Measurements from ENCODE around the gene DYNC1LI2. TPM values are rescaled to one million over a fixed set of nuclear protein-coding genes. Genes with fewer than 3 reads are reported as not detected.

Gene DYNC1LI2
- total RNA-seq, 2 experiments from 2014 or later, result 48.9 to 62.4 TPM

GRCh38 chr16:66682271-66682670 is 69.1 kb downstream of the DYNC1LI2 start:
- no peaks in the 10 kb centered on the region for H3K9me3 ChIP-seq (ENCODE audit: low read length)
- H4K20me1 ChIP-seq (ENCODE audit: insufficient read depth, low read length), result no peaks in the 10 kb centered on the region
- ChIA-PET POLR2A (no interaction called here), CTCF (ENCODE audit: unreplicated experiment) (no interaction called here)
- no peak for TF ChIP-seq EZH2phosphoT487 (IDR thresholded peaks at IDR 0.05; ENCODE audit: borderline replicate concordance, low read depth, low read length)
- no peak for TF ChIP-seq CTCF (conservative IDR thresholded peaks at IDR 0.05; ENCODE audit: low read length)
- BruUV-seq (replicated peaks), result no TSS peak
- DNase-seq (ENCODE audit: low spot score), result no peak
- no peak overlapping the region for H3K4me2 ChIP-seq (ENCODE audit: low read length)
- H3K79me2 ChIP-seq (ENCODE audit: insufficient read depth, low read depth, low read length), result no peaks in the 10 kb centered on the region
- H3K27ac ChIP-seq (ENCODE audit: low read depth, low read length, poor library complexity, severe bottlenecking), result no peak overlapping the region
- H3K36me3 ChIP-seq (ENCODE audit: insufficient read depth, low read length), result no peaks in the 10 kb centered on the region
- H3K9me2 ChIP-seq (ENCODE audit: insufficient read depth, low read length), result no peaks in the 10 kb centered on the region
- H3K4me3 ChIP-seq (ENCODE audit: low read depth, low read length, poor library complexity, severe bottlenecking), result no peak overlapping the region
- no peaks in the 10 kb centered on the region for H3K4me1 ChIP-seq (ENCODE audit: insufficient read depth, low read length, poor library complexity, severe bottlenecking)
- no peak overlapping the region for H2AFZ ChIP-seq (ENCODE audit: low read length)
- intact Hi-C loops (cut with micrococcal nuclease; ENCODE audit: unreplicated experiment), result no loop called here

GRCh38 chr16:66681676-66682075 is 69.7 kb downstream of the DYNC1LI2 start:
- Histone ChIP-seq H3K4me3 (ENCODE audit: low read depth, low read length, poor library complexity, severe bottlenecking) (no peak overlapping the region), H2AFZ (ENCODE audit: low read length) (no peak overlapping the region), H3K9me2 (ENCODE audit: insufficient read depth, low read length) (no peaks in the 10 kb centered on the region), H3K4me2 (ENCODE audit: low read length) (no peak overlapping the region), H3K36me3 (ENCODE audit: insufficient read depth, low read length) (no peaks in the 10 kb centered on the region), H3K27ac (ENCODE audit: low read depth, low read length, poor library complexity, severe bottlenecking) (no peak overlapping the region), H4K20me1 (ENCODE audit: insufficient read depth, low read length) (no peaks in the 10 kb centered on the region), H3K79me2 (ENCODE audit: insufficient read depth, low read depth, low read length) (no peaks in the 10 kb centered on the region), H3K9me3 (ENCODE audit: low read length) (no peaks in the 10 kb centered on the region), H3K4me1 (ENCODE audit: insufficient read depth, low read length, poor library complexity, severe bottlenecking) (no peaks in the 10 kb centered on the region)
- TF ChIP-seq EZH2phosphoT487 (IDR thresholded peaks at IDR 0.05; ENCODE audit: borderline replicate concordance, low read depth, low read length) (no peak), CTCF (conservative IDR thresholded peaks at IDR 0.05; ENCODE audit: low read length) (no peak)
- DNase-seq (ENCODE audit: low spot score), result no peak
- ChIA-PET CTCF (ENCODE audit: unreplicated experiment) (no interaction called here), POLR2A (no interaction called here)
- intact Hi-C loops (cut with micrococcal nuclease; ENCODE audit: unreplicated experiment), result no loop called here
- no TSS peak for BruUV-seq (replicated peaks)

- no peaks in the 10 kb centered on the region for H3K79me2 ChIP-seq (ENCODE audit: insufficient read depth, low read depth, low read length)
- no peaks in the 10 kb centered on the region for H3K9me3 ChIP-seq (ENCODE audit: low read length)
- no peaks in the 10 kb centered on the region for H3K4me1 ChIP-seq (ENCODE audit: insufficient read depth, low read length, poor library complexity, severe bottlenecking)
- no TSS peak for BruUV-seq (replicated peaks)
- H3K36me3 ChIP-seq (ENCODE audit: insufficient read depth, low read length), result no peaks in the 10 kb centered on the region
- ChIA-PET POLR2A (interaction anchor here (0.5 kb wide), 1 partner anchor 269 kb away, joined by 7 read pairs; no protein-coding TSS in a partner anchor), CTCF (ENCODE audit: unreplicated experiment) (no interaction called here)
- H2AFZ ChIP-seq (ENCODE audit: low read length), result no peak overlapping the region
- H3K27ac ChIP-seq (ENCODE audit: low read depth, low read length, poor library complexity, severe bottlenecking), result no peak overlapping the region
- no peaks in the 10 kb centered on the region for H3K9me2 ChIP-seq (ENCODE audit: insufficient read depth, low read length)
- TF ChIP-seq CTCF (conservative IDR thresholded peaks at IDR 0.05; ENCODE audit: low read length), result no peak
- TF ChIP-seq EZH2phosphoT487 (IDR thresholded peaks at IDR 0.05; ENCODE audit: borderline replicate concordance, low read depth, low read length), result no peak
- H3K4me3 ChIP-seq (ENCODE audit: low read depth, low read length, poor library complexity, severe bottlenecking), result no peak overlapping the region
- H3K4me2 ChIP-seq (ENCODE audit: low read length), result no peak overlapping the region
- intact Hi-C loops (cut with micrococcal nuclease; ENCODE audit: unreplicated experiment), result no loop called here
- H4K20me1 ChIP-seq (ENCODE audit: insufficient read depth, low read length), result no peaks in the 10 kb centered on the region
- no peak for DNase-seq (ENCODE audit: low spot score)
Measured at GRCh38 chr16:66678337-66678736, 73.1 kb downstream of the DYNC1LI2 start.
